GM10847 (cell line): ENCODE results near the gene ATP11C.

ENCODE experiments used
- POLR2A ChIP-seq: IDR thresholded peaks from 2 replicates; pipeline ENCODE4 v1.6.1; 2011; ENCODE audit not compliant: insufficient read length; ENCODE audit errors: extremely low read depth

ATP11C gene

DNA sequence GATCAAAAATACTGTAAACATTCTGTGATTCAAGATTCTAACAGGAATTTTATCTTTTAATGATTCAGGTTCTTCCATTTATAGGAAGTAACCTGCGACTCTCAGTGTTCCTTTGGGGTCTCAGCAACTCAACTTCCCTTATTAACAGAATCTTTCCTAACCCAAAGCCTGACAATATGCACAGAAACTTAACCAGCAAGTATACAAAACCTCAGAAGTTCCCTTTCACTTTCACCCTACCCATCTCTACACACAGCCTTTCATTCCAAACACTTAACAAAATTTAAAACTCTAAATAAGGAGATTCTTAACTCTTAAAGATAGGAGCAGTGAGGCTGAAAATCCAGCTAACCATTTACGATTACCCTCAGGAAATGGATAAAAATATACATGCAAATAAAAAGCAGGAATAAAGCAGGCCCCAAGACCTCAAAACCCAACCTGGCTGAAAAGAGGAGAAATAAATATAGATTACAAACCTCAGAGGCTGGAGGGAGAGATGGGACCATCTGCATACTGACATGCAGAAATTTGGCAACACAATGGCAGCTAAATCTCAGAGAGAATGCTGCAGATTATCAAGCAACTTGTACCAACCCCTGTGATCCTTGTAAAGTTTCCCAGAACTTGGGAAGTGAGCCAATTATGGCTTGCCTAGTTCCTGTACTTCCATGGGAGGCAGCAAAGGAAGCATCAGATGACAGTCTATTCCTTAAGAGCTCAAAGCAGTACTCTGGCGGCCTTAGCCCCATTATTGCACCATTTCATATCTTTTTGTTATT, 101.0 kb downstream of the ATP11C start:
- TF ChIP-seq POLR2A, result no peak

DNA sequence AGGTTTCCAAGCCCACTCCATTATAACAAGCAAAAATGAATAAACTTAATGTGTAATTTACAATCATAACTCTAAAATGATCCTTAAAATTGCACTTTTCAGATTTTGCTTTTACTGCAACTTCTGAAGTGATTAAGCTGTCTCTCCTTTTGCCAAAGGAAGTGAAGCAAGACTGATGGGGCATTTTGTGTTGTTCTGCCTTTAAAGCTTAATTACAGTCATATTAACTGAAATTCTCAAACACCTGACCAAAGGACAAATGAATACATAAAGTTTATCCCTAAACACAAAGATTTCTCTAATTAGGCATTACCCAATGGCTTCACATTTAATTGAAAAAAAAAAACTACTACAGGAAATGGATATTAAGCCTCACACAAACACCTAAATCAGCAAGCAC, 101.8 kb downstream of the ATP11C start:
- no peak for TF ChIP-seq POLR2A

DNA sequence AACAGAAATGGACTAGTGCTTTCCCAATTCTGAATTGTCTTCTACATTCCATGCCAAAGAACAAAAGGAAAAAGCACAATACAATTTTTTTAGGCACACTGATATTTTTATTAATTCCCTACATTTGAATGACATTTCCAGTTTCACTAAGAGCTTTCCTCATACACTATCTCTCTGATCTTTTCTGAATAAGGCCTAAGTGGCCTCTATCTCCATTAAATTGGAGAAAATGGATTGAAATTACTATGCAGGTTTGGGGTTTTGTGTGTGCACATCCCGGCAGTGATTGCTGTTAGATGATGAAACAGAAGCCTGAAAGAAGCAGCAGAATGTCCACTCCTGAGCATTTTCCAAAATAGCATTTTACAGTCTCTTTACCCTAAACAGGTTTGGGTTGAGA, 104.0 kb downstream of the ATP11C start:
- TF ChIP-seq POLR2A, result no peak

DNA sequence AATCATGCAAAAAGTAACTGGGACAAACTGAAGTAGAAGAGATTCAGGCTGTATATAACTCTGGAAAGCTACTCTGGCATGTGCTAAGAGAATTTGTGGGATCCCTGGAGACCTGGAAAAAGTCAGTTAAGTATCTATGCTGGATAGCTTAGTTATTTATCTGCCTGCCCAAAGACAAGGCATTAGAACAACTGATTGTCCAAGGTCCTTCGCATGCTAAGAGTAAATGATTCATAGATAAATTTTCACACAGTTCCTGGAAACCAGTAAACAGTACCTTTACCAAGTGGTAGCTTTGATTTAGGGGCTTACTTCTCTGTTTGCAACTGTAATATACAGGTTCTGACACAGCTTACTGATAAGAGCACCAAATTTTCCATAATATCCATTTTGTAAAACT, 104.8 kb downstream of the ATP11C start:
- no peak for TF ChIP-seq POLR2A

DNA sequence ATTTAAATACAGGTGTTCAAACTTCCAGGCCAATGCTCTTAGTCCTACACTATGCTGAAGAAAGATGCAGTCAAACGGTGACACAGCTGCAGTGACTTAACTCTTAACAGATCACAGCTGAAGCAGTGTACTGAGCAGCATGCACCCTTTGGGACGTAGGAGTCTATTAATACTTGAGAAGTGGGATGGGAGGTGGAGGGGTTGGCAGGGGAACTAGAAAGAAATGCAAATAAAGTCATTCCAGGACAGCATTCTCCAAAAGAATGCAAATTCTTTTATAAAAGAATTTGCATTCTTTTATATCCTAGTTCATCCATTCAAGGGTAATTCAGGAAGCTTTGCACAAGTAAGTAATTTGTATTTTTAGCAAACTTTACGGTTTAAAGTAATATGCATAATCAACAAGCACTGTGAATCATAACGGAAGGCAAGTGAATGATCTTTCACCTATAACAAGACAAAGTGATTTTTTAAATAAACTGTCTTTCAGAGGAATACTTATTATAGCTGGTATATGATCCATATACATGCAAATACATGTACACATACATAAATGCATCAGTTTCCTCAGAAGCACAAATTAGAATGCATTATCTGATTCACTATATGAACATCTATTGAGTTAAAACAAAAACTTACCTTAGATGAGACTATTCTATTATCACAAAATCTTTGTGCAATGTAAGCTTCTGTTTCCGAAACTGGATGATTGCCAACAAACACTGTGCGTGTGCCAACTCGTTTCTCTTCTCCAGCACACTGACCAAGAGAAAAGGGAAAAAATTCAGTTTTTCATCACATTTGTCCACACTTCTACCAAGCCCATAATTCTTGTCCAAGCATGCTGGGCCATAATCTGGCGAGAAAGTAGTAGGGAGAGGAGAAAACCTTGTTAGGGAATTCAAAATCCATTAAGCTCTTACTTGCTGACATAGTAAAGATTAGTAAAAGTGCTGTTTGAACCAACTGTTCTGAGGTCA, 106.5 kb downstream of the ATP11C start:
- TF ChIP-seq POLR2A, result no peak

DNA sequence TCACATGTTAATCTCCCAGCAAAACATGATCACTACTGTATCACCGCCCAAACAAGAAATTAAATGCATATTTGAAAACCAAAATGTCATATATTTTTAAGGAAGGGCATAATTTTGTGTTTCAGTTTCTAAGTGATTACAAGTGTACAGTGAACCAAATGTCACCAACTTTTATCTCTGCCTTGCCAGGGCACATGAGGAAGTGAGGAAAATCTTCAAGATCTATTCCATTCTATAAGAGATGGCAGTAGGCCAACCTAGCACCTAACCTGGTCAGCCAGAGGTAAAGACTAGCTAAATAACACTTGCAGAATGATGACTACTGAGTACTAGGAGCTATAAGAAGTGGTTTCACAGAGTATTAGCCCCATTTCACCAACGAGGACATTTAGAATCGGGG, 107.2 kb downstream of the ATP11C start:
- no peak for TF ChIP-seq POLR2A

DNA sequence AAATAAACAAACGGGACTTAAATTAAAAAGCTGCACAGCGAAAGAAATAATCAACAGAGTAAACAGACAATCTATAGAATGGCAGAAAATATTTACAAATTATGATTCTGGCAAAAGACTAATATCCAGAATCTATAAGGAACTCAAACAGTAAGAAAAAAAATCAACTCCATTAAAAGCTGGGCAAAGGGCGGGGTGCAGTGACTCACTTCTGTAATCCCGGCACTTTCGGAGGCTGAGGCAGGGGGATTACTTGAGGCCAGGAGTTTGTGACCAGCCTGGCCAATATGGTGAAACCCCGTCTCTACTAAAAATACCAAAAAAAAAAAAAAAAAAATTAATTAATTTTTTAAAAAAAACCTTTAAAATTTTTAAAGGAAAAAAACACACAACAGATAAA, 109.0 kb downstream of the ATP11C start:
- TF ChIP-seq POLR2A, result no peak

DNA sequence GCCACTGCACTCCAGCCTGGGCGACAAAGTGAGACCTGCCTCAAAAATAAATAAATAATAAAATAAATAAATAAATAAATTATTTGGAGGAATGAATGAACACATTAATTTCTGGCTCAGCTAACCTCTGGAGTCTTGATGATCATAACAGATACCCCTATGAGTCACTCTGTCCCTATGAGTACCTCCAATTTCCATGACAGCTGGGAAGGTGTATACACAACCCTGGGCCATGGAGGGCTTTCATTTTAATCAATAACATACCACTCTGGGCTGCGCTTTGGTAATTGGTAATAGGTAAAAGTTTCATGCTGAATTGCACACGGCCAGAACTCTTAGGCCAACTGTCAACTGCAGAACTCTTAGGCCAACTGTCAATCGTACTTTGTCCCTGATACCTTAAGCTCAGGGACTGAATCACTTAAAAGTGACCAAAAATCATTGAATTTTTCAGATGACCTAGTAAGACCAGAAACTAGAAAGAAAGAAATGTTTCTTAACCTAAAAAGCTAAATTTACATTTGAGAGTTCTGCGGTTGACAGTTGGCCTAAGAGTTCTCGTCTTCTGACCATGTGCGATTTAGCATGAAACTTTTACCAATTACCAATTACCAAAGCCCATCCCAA, 112.4 kb downstream of the ATP11C start:
- TF ChIP-seq POLR2A, result no peak

DNA sequence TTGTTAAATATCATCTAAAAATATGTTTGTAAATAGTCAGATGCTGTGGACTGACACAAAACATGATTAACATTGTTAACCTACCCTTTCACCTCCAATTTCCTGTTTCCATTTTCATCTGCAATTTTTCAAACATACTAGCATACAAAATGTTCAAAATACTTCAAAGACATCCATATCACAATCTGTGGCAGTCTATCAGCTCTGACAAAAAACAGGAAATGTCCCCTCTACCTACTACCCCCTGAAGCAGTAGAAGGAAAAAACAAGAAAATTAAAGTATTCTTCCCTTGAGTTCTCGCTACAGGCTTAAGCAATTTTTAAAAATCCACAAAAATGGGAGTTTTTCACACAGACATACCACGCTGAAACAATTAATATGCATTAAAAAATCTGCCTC, 116.6 kb downstream of the ATP11C start:
- no peak for TF ChIP-seq POLR2A

DNA sequence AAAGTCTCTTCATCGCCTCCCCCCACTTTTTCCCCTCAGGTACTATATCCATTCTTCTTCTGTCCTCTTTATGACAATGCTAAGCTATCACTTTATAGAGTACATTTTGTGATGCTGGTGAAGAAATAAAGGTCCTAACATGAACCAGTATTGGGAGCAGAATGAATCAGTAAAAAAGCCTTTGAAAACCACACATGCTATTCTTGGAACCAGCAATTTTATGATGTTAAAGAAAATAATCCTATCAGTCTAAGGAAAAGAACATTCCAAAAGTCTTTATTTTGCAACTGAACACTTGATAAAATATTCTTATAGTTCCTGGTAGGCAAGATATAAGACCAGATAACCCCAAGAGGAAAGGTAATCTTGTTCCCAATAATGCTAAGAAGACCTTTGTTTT, 117.1 kb downstream of the ATP11C start:
- TF ChIP-seq POLR2A, result no peak

DNA sequence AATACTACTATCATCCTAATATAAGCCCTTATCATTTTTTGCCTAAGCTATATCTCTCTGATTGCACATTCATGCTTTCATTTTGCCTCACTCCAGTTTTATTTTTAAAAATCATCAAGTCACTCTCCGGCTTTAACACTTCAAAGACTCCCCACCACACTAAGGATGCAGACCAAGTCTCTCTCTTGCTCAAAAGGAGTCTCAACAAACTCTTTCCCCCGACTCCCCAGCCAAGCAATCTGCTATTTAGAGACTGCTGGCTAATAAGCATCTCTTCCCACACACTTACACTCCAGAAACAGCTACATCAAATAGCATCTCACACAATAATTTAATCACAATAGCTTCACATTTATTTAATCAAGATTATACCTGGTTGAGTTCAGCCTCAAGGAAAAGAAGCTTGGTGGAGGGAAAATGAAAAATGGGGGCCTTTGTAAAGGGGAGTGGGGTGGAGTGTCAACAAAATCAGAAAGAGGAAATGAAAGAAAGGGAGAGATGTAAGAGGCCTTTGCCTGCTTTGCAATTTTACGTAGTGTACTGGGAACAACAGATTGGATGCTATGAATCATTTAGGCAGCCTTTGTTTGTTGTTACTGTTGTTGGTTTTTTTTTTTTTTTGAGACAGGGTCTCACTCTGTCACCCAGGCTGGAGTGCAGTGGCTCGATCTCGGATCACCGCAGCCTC, 120.8 kb downstream of the ATP11C start:
- no peak for TF ChIP-seq POLR2A

DNA sequence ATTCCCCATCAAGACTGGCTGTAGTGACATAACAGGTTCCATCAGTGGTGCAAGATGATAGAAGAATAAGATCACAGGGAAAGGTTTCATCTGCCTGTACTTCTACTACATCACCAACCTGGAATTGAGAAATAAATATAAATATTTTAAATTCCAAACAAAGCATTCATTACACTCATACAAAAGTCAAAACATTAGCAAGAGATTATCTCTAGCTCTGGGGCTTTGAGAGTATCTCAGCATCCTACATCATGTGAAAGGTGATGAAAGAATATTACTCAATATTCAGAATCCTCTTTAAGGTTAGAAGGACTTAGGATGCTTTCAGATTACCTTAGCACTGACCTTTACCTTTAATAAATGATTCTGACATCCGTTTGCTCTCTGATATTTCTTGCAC, 128.4 kb downstream of the ATP11C start:
- no peak for TF ChIP-seq POLR2A

DNA sequence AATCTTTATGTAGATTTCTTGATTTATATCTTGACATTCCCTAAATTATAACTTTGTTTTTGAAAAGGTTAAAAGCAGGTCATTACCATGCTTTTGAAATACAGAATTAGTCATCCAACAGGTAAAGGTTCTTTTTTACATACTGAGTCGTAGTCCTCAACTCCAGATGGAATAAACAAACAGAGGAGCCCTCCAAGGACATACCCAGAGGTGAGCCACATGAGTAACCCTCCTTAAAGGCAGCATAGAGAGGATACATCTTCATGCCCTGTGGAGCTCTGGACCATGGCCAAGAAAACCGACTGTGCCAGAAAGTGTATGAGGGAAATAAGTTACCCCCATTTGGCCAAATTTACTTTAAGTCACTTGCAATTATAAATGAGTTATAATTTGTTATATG, 129.6 kb downstream of the ATP11C start:
- TF ChIP-seq POLR2A, result no peak

DNA sequence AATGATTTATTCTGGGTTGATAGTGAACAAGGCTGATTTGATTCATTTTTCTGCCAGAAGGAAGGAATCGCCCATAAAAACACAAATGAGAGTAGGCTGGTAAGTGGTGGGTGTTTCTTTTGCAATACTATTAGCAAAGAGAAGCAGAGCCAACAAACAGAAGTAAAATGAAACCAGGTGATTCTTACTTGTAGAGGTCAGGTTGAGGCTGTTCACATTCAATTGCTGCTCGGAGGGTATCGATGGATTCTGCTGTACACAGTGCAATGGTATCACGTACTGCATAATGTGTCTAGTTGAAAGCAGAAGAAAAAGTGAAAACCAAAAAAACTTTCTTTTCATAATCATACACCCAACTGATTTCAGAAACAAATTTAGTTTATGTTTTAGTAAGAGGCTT, 130.8 kb downstream of the ATP11C start:
- TF ChIP-seq POLR2A, result no peak

DNA sequence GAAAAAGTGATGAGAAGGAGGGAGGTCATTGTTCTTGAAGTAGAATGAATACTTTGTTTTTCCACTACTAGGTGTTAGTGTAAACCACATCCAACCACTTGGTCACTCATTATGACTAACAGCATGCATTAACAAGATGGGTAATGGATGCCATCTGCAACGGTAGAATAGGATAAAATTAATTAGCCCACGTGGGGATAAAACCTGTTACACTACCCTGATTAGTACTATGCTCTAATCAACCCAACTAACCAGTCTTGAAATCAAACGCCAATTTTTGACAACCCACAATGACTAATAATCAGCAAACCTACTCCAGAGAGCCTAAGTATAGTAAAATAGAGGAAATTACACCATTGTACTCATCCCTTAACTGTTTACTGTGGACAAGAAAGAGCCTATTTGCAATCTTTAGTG, 131.4 kb downstream of the ATP11C start:
- TF ChIP-seq POLR2A, result no peak

DNA sequence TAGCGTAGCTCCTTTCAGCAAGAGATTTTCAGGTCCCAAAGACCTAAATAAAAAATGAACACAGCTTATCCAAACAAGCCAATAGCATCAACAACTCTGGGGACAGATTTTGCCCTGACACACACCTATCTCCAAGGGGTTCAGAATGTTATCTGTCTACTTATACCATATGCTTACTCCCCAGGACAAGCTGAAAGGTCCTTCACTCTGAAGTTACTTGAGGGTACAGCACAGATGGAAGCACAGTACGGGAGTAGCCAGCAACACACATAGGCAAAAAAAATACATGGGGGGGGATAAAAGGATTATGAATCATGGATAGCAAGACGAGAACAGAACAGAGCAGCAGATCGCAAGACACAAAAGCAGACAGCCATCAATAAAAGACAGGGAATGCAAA, 134.2 kb downstream of the ATP11C start:
- TF ChIP-seq POLR2A, result no peak

DNA sequence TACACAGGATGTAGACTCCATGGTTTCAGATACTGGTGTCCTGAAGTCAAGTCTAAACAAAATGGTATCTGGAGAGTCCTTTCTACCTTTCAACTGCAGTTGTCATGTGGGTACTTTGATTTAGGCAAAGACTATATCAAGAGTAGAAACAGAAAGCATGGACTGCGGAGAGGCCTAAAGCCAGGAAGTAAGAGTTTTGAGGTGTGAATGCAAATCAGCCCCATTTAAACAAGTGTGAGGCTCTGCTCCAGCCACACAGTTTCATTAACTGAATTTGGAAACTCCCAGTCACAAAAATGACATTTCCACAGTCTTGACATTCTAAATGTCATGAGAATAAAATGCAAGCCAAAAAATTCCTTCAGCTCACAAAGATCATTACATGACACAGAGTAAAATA, 137.7 kb downstream of the ATP11C start:
- no peak for TF ChIP-seq POLR2A
